Calu3 (cell line): ENCODE results near the gene BSND. TPM values are rescaled to one million over a fixed set of nuclear protein-coding genes. Genes with fewer than 3 reads are reported as not detected.

Experiments
- BruUV-seq: library from RNA; stranded (reverse); fragments of 400-500 nt; replicated peaks from 2 replicates; lab custom pipeline; 2021; lab: Mats Ljungman, UMichigan
- CTCF ChIA-PET: fragments of 300-600 bp; sonication (Branson Sonifier 250); formaldehyde crosslinking; loops from one replicate; lab custom pipeline; 2022; ENCODE audit warnings: antibody characterized with exemption; lab: Charles Lee
- DNase-seq: peaks from one replicate; pipeline ENCODE4 v3.0.0; 2022
- H3K27ac Mint-ChIP-seq: one replicate; pipeline ENCODE4 v1.8.0; 2022; ENCODE audit warnings: mixed read lengths; ENCODE audit not compliant: unreplicated experiment
- H3K27me3 Mint-ChIP-seq: one replicate; pipeline ENCODE4 v1.8.0; 2022; ENCODE audit warnings: mixed read lengths; ENCODE audit not compliant: unreplicated experiment
- H3K36me3 Mint-ChIP-seq: one replicate; pipeline ENCODE4 v1.8.0; 2022; ENCODE audit warnings: mild to moderate bottlenecking, moderate library complexity, mixed read lengths; ENCODE audit not compliant: insufficient read depth, unreplicated experiment
- H3K4me1 Mint-ChIP-seq: one replicate; pipeline ENCODE4 v1.8.0; 2022; ENCODE audit warnings: mild to moderate bottlenecking, low read depth, mixed read lengths; ENCODE audit not compliant: unreplicated experiment
- H3K4me3 Mint-ChIP-seq: one replicate; pipeline ENCODE4 v1.8.0; 2022; ENCODE audit warnings: mild to moderate bottlenecking, low read depth, moderate library complexity, mixed read lengths; ENCODE audit not compliant: unreplicated experiment
- H3K9me3 Mint-ChIP-seq: one replicate; pipeline ENCODE4 v1.8.0; 2022; ENCODE audit warnings: low read depth, mixed read lengths; ENCODE audit not compliant: unreplicated experiment
- CTCF ChIP-seq: fragments of 200-600 bp; IDR thresholded peaks from one replicate; pipeline ENCODE4 v1.8.0; 2022; ENCODE audit warnings: antibody characterized with exemption; ENCODE audit not compliant: unreplicated experiment
- intact Hi-C: fragments of 100-400 bp; cut with micrococcal nuclease; formaldehyde crosslinking; loops from one replicate; pipeline ENCODE4 v1.10.0; 2022; ENCODE audit not compliant: unreplicated experiment
- total RNA-seq: library from RNA; stranded (reverse); gene quantifications from 2 replicates; pipeline ENCODE4 v1.2.3, GENCODE V29; 2022

BSND gene
- total RNA-seq, 1 experiment from 2014 or later: not detected

- no peaks in the 10 kb centered on the region for H3K9me3 Mint-ChIP-seq
- intact Hi-C loops: loop anchor here (2.0 kb wide), 1 partner anchor 20 kb away; no protein-coding TSS in a partner anchor
- no TSS peak for BruUV-seq
- H3K4me3 Mint-ChIP-seq: no peak overlapping the region
- no peaks in the 10 kb centered on the region for H3K27me3 Mint-ChIP-seq
- no peak for TF ChIP-seq CTCF
- peak overlapping the region; percentile 34 for H3K27ac Mint-ChIP-seq
- CTCF ChIA-PET: interaction anchor here (1.3 kb wide), 1 partner anchor 51 kb away, joined by 6 read pairs; no protein-coding TSS in a partner anchor
- H3K4me1 Mint-ChIP-seq: peaks cover 61% of the 10 kb centered on the region
- no peak for DNase-seq
- peaks cover 4% of the 10 kb centered on the region for H3K36me3 Mint-ChIP-seq
Measured at GRCh38 chr1:54970901-54971300, 27.8 kb upstream of the BSND start.

- Mint-ChIP-seq H3K27me3 (no peaks in the 10 kb centered on the region), H3K9me3 (no peaks in the 10 kb centered on the region), H3K4me1 (peaks cover 58% of the 10 kb centered on the region), H3K27ac (peak overlapping the region; percentile 34), H3K36me3 (peaks cover 4% of the 10 kb centered on the region), H3K4me3 (no peak overlapping the region)
- no TSS peak for BruUV-seq
- CTCF ChIA-PET: interaction anchor here (1.3 kb wide), 1 partner anchor 51 kb away, joined by 6 read pairs; no protein-coding TSS in a partner anchor
- TF ChIP-seq CTCF: no peak
- DNase-seq: peak; percentile 49
- intact Hi-C loops: loop anchor here (2.0 kb wide), 1 partner anchor 21 kb away; no protein-coding TSS in a partner anchor
Measured at GRCh38 chr1:54971317-54971791, 27.4 kb upstream of the BSND start.

DNA sequence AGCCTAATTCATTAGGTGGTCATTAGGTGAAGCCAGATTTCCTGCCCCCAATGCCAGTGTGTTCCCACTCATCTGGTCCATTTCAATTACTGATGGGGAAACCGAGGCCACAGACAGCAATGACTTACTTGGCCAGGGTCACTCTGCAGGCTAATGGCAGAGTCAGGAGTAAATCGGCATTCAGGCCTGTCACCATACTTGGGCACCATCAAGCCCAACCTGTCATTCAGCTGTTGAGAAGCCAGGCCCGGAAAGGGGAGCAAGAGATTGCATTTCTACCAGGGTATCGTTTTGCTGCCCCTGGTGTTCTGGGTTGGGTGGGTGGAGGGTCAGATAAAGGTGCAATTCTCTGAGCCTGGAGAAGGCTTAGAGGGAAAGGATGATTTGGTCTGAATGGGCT, 26.3 kb upstream of the BSND start:
- no peak for DNase-seq
- Mint-ChIP-seq H3K4me3 (no peak overlapping the region), H3K4me1 (peaks cover 57% of the 10 kb centered on the region), H3K27me3 (no peaks in the 10 kb centered on the region), H3K9me3 (no peaks in the 10 kb centered on the region), H3K27ac (no peak overlapping the region), H3K36me3 (peaks cover 4% of the 10 kb centered on the region)
- intact Hi-C loops: no loop called here
- CTCF ChIA-PET: no interaction called here
- TF ChIP-seq CTCF: no peak
- no TSS peak for BruUV-seq

DNA sequence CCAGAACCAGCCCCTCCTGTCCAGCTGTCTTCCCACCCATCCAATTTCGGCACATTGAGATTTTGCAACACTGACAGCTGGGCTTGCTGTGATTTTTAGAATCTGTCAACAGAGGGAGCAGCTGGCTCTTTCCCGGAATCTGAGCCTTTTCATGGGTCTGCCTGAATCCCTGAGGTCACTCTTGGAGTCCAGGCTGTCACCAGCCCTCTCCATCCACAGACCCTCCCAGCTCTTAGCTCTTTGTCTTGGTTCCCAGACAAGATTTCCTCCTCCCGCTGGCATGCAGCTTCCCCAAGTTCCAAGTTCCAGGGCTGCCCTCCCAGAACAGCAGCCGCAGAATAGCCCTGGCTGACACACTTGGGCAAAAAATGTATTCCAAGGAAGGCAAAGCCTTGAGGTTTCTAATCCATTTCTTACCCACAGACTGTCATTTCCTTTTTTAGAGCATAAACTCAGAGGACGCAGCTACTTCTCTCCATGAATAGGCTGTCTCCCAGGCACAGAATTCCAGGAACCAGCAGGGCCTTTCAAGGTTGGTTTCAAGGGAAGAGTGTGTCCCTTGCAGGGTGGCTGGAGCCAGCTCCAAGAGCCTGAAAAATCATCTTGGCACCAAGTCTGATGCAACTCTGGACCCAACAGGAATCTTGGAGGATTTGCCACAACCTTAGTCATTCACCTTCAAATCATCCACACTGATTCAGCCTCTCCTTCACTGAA, 25.4 kb upstream of the BSND start:
- BruUV-seq: no TSS peak
- peak; percentile 35 for DNase-seq
- no peaks in the 10 kb centered on the region for H3K27me3 Mint-ChIP-seq
- TF ChIP-seq CTCF: peak; percentile 56
- no peak overlapping the region for H3K27ac Mint-ChIP-seq
- peaks cover 4% of the 10 kb centered on the region for H3K36me3 Mint-ChIP-seq
- peaks cover 67% of the 10 kb centered on the region for H3K4me1 Mint-ChIP-seq
- H3K9me3 Mint-ChIP-seq: no peaks in the 10 kb centered on the region
- H3K4me3 Mint-ChIP-seq: no peak overlapping the region
- CTCF ChIA-PET: no interaction called here
- intact Hi-C loops: no loop called here
